Panc1 (cell line): ENCODE measurements around the gene PDK4. TPM values are rescaled to one million over a fixed set of nuclear protein-coding genes. Genes with fewer than 3 reads are reported as not detected.
"Not testable (repeated sequence)": the region's sequence is repeated elsewhere in the genome, so short reads cannot be mapped to it uniquely, and the experiment has no call there.

Source experiments
- ATAC-seq: fragments of 200-7000 bp; cut with Tn5 transposase; 2 replicates; pipeline ENCODE4 v1.9.1; 2020; ENCODE audit warnings: mild to moderate bottlenecking, moderate library complexity
- BruUV-seq: library from RNA; stranded (reverse); fragments of 400-500 nt; replicated peaks from 2 replicates; lab custom pipeline; 2021; lab: Mats Ljungman, UMichigan
- CTCF ChIA-PET: fragments of 300-600 bp; sonication (Branson Sonifier 250); formaldehyde crosslinking; loops from one replicate; lab custom pipeline; 2022; ENCODE audit warnings: antibody characterized with exemption; lab: Charles Lee
- POLR2A ChIA-PET: fragments of 300-600 bp; sonication (Branson Sonifier 250); formaldehyde crosslinking; loops from one replicate; lab custom pipeline; 2022; ENCODE audit warnings: antibody characterized with exemption; lab: Charles Lee
- DNase-seq: peaks from one replicate; pipeline ENCODE4 v3.0.0-alpha.2; 2010; ENCODE audit warnings: low read depth, low spot score
- H3K27ac ChIP-seq: 2 replicates; pipeline ENCODE4 v1.5.1; 2011; ENCODE audit warnings: mild to moderate bottlenecking, low read length, inconsistent platforms
- H3K27me3 ChIP-seq: fragments of 200-500 bp; sonication (Bioruptor generic); 2 replicates; pipeline ENCODE4 v1.6.0; 2014; ENCODE audit warnings: low read length, inconsistent platforms; ENCODE audit not compliant: control insufficient read depth, insufficient read depth
- H3K36me3 ChIP-seq: fragments of 200-500 bp; sonication (Bioruptor generic); 2 replicates; pipeline ENCODE4 v1.5.1; 2014; ENCODE audit warnings: inconsistent platforms, mild to moderate bottlenecking, low read length, moderate library complexity; ENCODE audit not compliant: control insufficient read depth, insufficient read depth
- H3K4me1 ChIP-seq: 2 replicates; pipeline ENCODE4 v1.5.1; 2011; ENCODE audit warnings: inconsistent platforms, mild to moderate bottlenecking, low read length, moderate library complexity; ENCODE audit not compliant: control insufficient read depth, insufficient read depth
- H3K4me3 ChIP-seq, 2 experiments: 2 replicates each; pipeline ENCODE4 v1.5.1; 2011 to 2012; ENCODE audit warnings: low read depth in 2 of 2, low read length in 2 of 2, mild to moderate bottlenecking in 2 of 2, inconsistent platforms in 1 of 2, moderate library complexity in 1 of 2
- H3K9me3 ChIP-seq: fragments of 200-500 bp; sonication (Bioruptor generic); 2 replicates; pipeline ENCODE4 v1.5.1; 2014; ENCODE audit warnings: low read depth, mild to moderate bottlenecking, inconsistent platforms, low read length, moderate library complexity; ENCODE audit not compliant: control insufficient read depth, insufficient read depth
- POLR2AphosphoS5 ChIP-seq: IDR thresholded peaks from 2 replicates; pipeline ENCODE4 v1.6.1; 2012; ENCODE audit warnings: mild to moderate bottlenecking, low read depth, low read length, moderate library complexity
- SIN3A ChIP-seq: IDR thresholded peaks from 2 replicates; pipeline ENCODE4 v1.6.1; 2012; ENCODE audit warnings: low read depth, mild to moderate bottlenecking, low read length, moderate library complexity, borderline replicate concordance; ENCODE audit not compliant: insufficient read depth
- TCF7L2 ChIP-seq: IDR thresholded peaks from 2 replicates; pipeline ENCODE4 v1.6.1; 2011; ENCODE audit warnings: mild to moderate bottlenecking, low read depth, low read length, inconsistent platforms
- in situ Hi-C: cut with HindIII; loops from 2 replicates; pipeline ENCODE4 v1.10.0; 2016; ENCODE audit warnings: low sequenced_read_pairs, low pct_unique_long_range_greater_than_20kb
- intact Hi-C: fragments of 100-400 bp; cut with micrococcal nuclease; formaldehyde crosslinking; loops from one replicate; pipeline ENCODE4 v1.10.0; 2022; ENCODE audit not compliant: unreplicated experiment
- total RNA-seq: library from RNA; stranded (reverse); gene quantifications from one replicate; pipeline ENCODE4 v1.2.1, GENCODE V29; 2021; ENCODE audit not compliant: unreplicated experiment
- TF ChIP-seq, protein P1 (sequence below): fragments of 450-650 bp; IDR thresholded peaks from 2 replicates; pipeline ENCODE4 v1.5.1; 2017; ENCODE audit warnings: mild to moderate bottlenecking
- TF ChIP-seq, protein P2 (sequence below), 2 experiments: IDR thresholded peaks; 2 replicates each; pipeline ENCODE4 v1.6.1; 2011 to 2012; ENCODE audit warnings: low read depth in 2 of 2, control low read depth in 1 of 2, low read length in 1 of 2, mild to moderate bottlenecking in 1 of 2, moderate library complexity in 1 of 2; ENCODE audit not compliant: insufficient read depth in 1 of 2

Gene PDK4
- total RNA-seq, 1 experiment from 2014 or later, result 1.4 TPM

DNA sequence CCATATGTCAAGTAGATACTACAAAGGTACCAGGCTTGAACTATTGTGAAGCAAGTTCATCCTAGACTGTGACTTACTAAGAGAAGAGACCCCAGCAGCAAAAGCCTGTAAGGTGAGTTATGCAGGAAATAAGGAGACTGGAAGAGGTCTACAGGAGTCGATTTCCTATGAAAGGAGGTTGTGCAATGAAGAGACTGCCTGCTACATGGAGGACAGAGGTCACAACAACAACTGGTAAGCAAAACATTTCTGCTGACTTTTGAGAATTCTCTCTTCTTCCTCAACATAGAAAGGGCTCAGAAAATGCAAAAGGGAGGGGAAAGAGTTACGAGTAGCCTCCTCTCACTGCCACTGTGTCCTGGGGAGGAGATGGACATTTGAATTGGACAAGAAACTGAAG, 42.4 kb downstream of the PDK4 start:
- H3K4me1 ChIP-seq, result no peaks in the 10 kb centered on the region; the same call in 1 of the 2 replicates
- no peak overlapping the region for H3K4me3 ChIP-seq
- no peak overlapping the region for H3K27ac ChIP-seq
- ChIA-PET POLR2A (no interaction called here), CTCF (no interaction called here)
- intact Hi-C loops (no loop called here), in situ Hi-C loops (no loop called here)
- H3K27me3 ChIP-seq, result no peaks in the 10 kb centered on the region
- DNase-seq (no peak), ATAC-seq (no peak)
- H3K9me3 ChIP-seq, result no peaks in the 10 kb centered on the region
- TF ChIP-seq POLR2AphosphoS5, result no peak
- no peak for TF ChIP-seq TCF7L2
- TF ChIP-seq, protein P1, sequence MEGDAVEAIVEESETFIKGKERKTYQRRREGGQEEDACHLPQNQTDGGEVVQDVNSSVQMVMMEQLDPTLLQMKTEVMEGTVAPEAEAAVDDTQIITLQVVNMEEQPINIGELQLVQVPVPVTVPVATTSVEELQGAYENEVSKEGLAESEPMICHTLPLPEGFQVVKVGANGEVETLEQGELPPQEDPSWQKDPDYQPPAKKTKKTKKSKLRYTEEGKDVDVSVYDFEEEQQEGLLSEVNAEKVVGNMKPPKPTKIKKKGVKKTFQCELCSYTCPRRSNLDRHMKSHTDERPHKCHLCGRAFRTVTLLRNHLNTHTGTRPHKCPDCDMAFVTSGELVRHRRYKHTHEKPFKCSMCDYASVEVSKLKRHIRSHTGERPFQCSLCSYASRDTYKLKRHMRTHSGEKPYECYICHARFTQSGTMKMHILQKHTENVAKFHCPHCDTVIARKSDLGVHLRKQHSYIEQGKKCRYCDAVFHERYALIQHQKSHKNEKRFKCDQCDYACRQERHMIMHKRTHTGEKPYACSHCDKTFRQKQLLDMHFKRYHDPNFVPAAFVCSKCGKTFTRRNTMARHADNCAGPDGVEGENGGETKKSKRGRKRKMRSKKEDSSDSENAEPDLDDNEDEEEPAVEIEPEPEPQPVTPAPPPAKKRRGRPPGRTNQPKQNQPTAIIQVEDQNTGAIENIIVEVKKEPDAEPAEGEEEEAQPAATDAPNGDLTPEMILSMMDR, result no peak
- TF ChIP-seq, protein P2, sequence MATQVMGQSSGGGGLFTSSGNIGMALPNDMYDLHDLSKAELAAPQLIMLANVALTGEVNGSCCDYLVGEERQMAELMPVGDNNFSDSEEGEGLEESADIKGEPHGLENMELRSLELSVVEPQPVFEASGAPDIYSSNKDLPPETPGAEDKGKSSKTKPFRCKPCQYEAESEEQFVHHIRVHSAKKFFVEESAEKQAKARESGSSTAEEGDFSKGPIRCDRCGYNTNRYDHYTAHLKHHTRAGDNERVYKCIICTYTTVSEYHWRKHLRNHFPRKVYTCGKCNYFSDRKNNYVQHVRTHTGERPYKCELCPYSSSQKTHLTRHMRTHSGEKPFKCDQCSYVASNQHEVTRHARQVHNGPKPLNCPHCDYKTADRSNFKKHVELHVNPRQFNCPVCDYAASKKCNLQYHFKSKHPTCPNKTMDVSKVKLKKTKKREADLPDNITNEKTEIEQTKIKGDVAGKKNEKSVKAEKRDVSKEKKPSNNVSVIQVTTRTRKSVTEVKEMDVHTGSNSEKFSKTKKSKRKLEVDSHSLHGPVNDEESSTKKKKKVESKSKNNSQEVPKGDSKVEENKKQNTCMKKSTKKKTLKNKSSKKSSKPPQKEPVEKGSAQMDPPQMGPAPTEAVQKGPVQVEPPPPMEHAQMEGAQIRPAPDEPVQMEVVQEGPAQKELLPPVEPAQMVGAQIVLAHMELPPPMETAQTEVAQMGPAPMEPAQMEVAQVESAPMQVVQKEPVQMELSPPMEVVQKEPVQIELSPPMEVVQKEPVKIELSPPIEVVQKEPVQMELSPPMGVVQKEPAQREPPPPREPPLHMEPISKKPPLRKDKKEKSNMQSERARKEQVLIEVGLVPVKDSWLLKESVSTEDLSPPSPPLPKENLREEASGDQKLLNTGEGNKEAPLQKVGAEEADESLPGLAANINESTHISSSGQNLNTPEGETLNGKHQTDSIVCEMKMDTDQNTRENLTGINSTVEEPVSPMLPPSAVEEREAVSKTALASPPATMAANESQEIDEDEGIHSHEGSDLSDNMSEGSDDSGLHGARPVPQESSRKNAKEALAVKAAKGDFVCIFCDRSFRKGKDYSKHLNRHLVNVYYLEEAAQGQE (IDR thresholded peaks at IDR 0.05; ENCODE audit: insufficient read depth in 1 of 2, low read depth in 2 of 2, low read length in 1 of 2), result no peak
- TF ChIP-seq SIN3A, result no peak
- no TSS peak for BruUV-seq
- H3K36me3 ChIP-seq, result no peaks in the 10 kb centered on the region

DNA sequence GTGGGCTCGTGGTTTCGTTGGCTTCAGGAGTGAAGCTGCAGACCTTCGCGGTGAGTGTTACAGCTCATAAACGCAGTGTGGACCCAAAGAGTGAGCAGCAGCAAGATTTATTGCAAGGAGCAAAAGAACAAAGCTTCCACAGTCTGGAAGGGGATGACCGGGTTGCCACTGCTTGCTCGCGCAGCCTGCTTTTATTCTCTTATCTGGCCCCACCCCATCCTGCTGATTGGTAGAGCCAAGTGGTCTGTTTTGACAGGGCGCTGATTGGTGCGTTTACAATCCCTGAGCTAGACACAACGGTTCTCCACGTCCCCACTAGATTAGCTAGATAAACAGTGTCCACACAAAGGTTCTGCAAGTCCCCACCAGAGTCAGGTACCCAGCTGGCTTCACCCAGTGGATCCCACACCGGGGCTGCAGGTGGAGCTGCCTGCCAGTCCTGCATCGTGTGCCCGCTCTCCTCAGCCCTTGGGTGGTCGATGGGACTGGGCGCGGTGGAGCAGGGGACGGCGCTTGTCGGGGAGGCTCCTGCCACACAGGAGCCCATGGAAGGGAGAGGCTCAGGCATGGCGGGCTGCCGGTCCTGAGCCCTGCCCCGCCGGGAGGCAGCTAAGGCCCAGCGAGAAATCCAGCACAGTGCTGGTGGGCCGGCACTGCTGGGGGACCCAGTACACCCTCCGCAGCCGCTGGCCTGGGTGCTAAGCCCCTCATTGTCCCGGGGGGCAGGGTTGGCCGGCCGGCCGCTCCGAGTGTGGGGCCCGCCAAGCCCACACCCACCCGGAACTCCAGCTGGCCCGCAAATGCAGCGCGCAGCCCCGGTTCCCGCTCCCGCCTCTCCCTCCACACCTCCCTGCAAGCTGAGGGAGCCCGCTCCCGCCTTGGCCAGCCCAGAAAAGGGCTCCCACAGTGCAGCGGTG, 44.0 kb downstream of the PDK4 start:
- H3K9me3 ChIP-seq, ATAC-seq, intact Hi-C loops, POLR2A ChIA-PET, H3K36me3 ChIP-seq, H3K4me3 ChIP-seq, H3K27ac ChIP-seq, DNase-seq, BruUV-seq, H3K4me1 ChIP-seq, H3K27me3 ChIP-seq, in situ Hi-C loops: not testable (repeated sequence)
- CTCF ChIA-PET, result interaction anchor here (0.6 kb wide), 1 partner anchor 137 kb away, joined by 3 read pairs; no protein-coding TSS in a partner anchor

DNA sequence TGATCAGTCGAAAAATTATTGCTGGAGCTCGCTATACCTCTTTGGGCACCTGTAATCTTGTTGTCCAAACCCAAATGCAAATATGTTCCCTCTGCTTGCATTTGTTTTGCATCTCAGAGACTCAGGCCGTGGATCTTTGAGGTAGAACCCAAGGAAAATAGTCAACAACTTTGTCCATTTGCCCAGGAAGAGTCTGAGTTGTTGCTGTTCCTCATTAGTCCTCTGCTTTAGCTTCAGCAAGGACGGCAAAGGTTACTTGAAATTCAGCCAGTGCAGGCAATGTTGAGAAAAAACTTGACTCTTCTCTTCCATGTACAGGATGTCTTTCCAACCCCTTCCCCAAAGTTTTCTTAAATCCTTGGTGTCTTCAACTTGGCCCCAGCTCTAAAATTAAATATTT, 45.8 kb downstream of the PDK4 start:
- H3K27ac ChIP-seq, result no peak overlapping the region
- no peak for TF ChIP-seq SIN3A
- no peak for TF ChIP-seq TCF7L2
- TF ChIP-seq, protein P1, result no peak
- no peak for TF ChIP-seq POLR2AphosphoS5
- TF ChIP-seq, protein P2 (IDR thresholded peaks at IDR 0.05; ENCODE audit: insufficient read depth in 1 of 2, low read depth in 2 of 2, low read length in 1 of 2), result no peak
- H3K4me1 ChIP-seq, result no peaks in the 10 kb centered on the region; the same call in 1 of the 2 replicates
- H3K9me3 ChIP-seq, result no peaks in the 10 kb centered on the region
- no peak overlapping the region for H3K4me3 ChIP-seq
- H3K36me3 ChIP-seq, result no peaks in the 10 kb centered on the region
- ChIA-PET POLR2A (interaction anchor here (0.6 kb wide), 1 partner anchor 14 kb away, joined by 3 read pairs; no protein-coding TSS in a partner anchor), CTCF (no interaction called here)
- no peaks in the 10 kb centered on the region for H3K27me3 ChIP-seq
- in situ Hi-C loops, result no loop called here
- BruUV-seq, result no TSS peak
- DNase-seq (no peak), ATAC-seq (no peak)
- intact Hi-C loops, result no loop called here
